Epidermal melanocyte (primary cell): Measurements from ENCODE around the gene HOXA3.

ENCODE experiments used
- DNase-seq: peaks from one replicate; pipeline ENCODE4 v3.0.0; 2011; ENCODE audit warnings: low spot score; ENCODE audit not compliant: insufficient read length

The HOXA3 gene

DNA sequence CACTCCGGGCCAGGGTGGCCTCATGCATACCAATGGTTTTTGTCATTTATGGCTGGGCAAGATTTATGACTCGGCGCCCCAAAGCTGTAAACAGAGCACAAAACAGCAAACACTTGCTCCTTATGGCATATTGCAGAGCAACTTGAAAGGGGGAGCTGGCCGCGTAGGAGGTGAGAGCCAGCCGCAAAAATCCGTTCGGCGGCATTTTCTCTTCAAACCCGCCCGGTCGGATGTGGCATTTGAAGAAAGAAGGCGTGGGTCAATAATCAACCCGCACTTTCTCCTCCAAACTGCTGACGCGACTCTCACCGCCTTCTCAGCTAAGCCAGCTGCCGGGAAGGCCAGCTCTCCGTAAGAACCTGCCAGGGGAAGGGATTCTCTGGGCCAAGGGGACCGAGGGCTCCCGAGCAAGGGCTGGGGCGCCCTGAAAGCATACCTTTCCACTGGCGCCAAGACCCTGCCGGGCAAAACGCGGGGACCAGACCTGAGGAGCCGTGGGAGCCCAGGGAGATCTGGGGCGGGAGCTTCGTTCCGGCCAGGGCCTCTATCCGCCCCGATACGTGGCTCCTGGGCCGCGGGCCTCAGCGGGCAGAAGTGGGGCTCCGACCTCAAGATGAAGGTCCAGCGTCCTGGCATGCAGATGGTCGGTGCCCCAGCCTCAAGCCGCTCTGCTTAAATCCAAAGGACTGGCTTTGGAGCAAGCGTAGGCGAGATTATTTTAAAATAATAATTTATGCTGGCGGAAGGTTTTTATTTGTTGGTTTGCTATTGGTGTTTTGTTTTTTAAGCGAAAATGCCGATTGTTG lies 37.0 kb downstream of the HOXA3 start:
- DNase-seq: no peak

GRCh38 chr7:27114881-27115220 lies 37.5 kb downstream of the HOXA3 start:
- DNase-seq: no peak

DNA sequence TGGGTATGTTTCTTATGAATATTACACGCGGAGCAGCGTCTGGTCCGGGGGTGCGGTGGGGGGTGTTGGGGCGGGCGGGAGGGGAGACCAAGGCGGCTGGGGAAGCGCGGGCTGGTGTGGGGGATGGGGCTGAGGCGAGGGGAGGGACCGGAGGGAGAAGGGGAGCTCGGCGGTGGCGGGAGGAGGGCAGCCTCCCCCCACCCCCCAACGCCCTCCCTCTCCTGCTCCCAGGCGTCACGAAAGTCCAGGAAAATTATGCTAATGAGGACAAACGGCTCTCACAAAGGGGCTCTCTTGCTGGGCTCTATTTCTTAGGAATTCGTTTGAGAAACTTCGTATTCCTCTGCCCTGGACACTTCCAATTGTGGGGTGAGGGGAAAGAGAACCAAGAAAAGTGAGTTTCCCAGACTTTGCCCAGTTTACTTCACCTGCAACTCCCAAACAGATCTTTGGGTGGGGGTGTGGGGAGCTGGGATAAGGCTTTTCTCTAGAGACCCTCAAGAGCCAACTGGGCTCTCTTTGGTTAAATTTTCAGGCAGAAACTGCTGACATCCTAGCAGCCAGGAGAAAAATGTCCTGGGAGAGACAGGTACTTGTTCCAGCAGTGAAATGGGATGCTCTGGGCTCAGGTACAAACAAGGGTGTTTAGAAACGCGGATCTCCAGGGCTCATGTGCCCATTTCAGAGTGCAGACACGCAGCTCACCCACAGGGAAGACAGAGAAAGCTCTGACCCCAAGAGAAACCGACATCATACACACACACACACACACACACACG lies 38.2 kb downstream of the HOXA3 start:
- DNase-seq: no peak

DNA sequence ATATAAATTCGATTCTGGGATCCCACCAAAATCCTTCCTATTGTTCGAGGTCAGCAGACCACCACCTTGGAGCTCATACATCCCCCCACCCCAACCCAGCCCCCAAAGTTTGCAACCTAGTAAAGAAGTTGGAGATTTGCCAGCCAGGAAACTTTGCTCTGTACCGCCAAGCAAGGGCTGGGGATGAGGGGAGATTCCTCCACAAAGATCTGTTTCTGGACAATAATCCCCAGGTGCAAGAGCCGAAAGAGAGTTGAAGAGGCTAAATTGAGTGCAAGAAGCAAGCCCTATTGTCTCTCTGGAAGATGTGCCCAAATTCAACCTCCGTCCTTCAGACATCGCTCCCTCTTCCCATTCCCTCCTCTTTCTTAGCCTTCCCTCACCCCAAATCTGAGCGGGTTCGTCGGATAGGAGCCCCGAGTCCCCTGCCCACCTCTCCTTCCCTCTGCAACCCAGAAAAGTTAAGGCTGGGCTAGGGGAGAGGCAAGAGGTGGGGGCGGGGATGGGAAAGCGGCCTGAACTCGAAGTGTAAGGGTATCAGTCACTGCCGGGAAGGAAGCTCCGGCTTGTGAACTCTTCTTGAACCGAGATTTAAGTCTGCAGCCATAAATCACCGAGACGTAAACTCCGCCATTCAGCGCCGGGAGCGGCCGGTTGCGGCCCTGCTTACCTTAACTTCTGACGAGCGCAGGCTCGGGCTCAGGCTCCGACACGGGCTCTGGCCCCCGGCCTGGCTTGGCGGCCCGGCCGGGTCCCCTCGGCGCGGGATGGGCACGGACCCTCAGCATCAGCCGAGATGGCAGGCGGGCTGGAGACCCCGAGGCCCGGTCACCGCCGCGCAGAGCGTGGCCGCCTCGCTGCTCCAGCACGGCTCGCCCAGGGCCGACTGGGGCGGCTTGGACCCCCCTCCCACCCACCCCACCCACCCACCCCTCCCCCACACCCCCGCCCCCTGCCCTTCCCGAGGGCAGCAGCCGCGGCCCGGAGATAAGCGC lies 39.1 kb downstream of the HOXA3 start:
- no peak for DNase-seq

DNA sequence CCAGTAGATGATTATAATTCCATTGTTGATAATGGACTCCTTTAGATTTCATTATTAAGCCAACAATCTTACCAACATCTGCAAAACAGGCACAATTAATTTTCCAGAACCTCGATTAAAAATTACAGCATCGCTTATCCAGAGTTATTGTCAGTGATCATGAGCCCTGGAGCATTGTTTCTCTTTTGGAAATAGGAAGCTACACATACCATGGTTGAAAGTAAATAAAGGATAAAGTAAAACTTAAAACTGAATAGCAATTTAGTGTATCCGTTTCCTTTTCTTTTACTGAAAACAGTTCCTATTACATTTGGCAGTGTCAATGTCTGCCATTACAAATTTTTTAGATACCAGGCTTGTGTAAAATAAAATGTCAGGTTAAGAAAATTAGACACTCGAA lies 40.0 kb downstream of the HOXA3 start:
- no peak for DNase-seq

GRCh38 chr7:27111751-27112277 lies 40.6 kb downstream of the HOXA3 start:
- no peak for DNase-seq

DNA sequence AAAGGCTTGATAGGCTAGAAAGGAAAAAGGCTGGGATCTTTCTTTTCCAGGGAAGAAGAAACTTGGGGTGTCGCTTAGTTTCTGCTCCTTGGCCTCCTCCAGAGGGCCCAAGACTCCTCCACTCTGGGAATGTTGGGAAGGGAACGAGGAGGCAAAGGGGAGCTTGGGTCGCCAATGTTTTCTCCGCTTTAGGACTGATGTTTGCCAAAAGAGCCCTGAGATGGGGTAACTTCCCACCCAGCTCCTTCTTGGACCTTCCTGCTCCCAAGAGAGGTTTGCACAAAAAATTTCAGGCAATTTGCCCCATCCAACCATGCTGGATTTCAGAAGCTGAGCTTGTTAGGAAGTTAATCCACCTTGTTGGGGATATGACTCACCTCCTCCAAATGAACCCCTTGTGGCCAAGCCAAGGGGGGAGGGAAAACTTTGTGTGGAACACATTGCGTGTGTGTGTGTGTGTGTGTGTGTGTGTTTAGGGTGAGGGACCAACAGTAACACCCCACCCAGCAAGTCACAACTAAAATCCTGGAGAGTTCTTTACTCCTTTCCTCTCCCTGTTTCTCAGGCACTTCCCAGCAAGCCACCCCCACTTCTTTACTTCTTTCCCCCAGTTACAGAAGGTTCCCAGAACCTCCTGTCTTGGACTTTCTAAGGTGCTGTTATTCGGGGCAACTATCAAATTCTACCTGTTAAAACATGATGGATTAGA lies 41.2 kb downstream of the HOXA3 start:
- no peak for DNase-seq

DNA sequence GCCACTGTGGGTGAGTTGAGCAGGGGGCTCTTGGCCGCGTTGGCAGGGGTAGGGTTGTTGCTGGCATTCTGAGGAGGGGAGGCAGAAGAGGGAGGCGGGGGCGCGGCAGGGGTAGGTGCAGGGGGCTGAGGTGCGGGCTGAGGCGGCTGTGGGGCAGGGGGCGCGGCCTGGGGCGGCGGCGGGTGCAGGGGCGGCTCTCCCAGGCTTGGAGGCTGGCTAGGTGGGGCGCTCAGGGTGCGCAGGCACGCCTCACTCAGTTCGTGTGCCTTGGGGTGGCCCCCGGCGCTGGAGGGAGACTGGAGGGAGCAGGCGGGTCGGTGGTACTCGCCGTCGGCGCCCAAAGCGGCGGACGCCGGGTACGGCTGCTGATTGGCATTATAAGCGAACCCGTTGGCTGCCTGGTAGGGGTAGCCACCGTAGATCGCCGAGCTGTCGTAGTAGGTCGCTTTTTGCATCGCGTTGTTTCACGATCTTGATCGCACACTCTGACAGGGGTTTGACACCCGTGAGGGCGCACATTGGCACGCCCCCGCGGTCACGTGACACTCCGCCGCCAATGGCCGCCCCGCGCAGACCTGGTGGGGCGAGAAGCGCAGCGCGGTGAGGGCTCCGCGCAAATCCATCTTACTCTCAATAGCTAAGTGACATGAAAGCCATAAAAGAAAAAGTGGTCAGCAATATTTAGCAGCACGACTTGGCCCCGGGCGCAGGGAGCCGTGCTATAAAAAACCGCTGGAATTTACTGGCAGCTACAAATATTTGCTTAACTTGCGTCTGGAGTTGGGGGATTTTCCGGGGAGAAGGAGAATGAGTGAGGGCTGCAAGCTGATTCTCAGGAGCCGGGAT lies 42.0 kb downstream of the HOXA3 start:
- DNase-seq: peak; percentile 80

- DNase-seq: no peak
Observed at GRCh38 chr7:27109466-27110185, 42.8 kb downstream of the HOXA3 start.

GRCh38 chr7:27108390-27109127 lies 43.8 kb downstream of the HOXA3 start:
- no peak for DNase-seq

- no peak for DNase-seq
Observed at GRCh38 chr7:27107391-27108381, 44.7 kb downstream of the HOXA3 start.

GRCh38 chr7:27106901-27107240 lies 45.5 kb downstream of the HOXA3 start:
- no peak for DNase-seq

- DNase-seq: no peak
Observed at GRCh38 chr7:27106181-27106900, 46.0 kb downstream of the HOXA3 start.

DNA sequence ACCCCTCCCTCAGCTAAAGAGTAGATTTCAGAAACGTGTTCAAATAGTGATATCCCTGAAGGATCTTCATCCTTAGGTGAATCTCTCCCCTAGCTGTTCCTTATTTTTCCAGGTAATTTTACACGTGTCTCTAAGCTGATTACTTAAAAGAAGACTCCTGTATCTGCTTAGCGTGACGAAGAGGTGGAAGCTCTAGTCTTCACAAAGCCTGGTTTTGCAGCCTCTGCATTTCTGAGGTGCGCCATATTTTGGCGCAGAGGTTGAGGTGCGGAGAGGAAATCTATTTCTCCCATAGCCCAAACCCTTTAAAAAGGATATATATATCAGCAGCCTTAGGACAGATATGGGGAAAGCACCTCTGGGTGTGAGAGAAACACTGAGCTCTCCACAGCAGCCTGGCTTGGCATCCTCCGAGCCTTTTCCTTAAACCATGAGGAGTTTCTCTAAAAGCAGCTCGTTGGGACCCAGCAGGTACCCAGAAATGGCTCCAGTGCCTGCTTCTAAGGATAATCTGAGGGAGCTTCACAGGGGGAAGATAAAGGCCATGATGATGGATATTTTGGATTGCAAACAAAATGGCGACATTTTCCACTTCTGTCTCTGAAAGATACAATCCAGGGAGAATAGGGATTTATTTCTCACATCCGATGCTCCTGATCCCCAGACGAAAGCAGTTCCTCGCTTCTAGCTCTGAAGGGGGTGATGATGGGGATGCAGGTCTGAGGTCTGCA lies 46.9 kb downstream of the HOXA3 start:
- DNase-seq: no peak

DNA sequence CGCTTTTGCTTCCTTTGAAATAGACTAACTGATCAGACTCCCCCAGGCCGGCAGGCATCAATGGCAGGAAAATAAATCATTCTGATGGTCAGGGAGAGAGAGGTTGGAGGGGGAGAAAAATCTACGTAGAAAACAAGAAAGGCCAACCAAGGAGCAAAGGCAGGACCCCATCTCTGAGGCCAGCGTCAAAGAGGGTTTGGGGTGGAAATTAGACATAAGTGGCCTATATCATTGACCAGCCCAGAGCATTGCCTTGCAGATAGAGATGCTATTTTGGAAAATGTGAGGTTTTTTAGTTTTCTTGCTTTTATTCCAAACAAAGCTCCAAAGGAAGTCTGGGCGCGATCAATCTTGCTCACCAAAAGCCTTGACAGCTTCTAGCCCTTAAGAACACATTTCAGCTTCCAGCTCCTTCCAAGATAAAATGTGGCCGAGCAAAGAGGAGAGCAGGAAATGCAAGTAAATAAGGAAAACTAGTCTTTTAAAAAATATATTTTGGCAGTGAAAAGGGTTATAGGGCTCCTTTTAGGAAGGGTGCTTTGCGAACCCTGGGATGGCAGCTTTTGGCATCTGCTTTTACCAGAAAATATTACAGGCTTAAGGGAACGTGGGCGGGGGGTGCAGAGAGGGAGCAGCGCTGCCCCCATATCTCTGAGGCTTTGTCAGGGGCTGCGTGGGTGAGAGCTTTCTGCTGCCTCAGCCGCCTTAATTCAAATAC lies 47.9 kb downstream of the HOXA3 start:
- no peak for DNase-seq
